Liver (tissue), 9 donors: Measurements from ENCODE around the gene BMPER. TPM values are rescaled to one million over a fixed set of nuclear protein-coding genes. Genes with fewer than 3 reads are reported as not detected.

ENCODE experiments used
- DNase-seq: peaks from one replicate; pipeline ENCODE4 v3.0.0-alpha.2; 2017; ENCODE audit warnings: low spot score
- H3K27ac ChIP-seq, 2 donors: one replicate each; pipeline ENCODE4 v1.7.0; 2013; ENCODE audit warnings: inconsistent platforms in 2 of 2, low read length in 2 of 2, control low read depth in 1 of 2, low read depth in 1 of 2, mild to moderate bottlenecking in 1 of 2
- H3K27me3 ChIP-seq, 4 donors: one replicate each; pipeline versions ENCODE4 v1.6.1 to v1.7.0; 2013; ENCODE audit warnings: low read length in 3 of 4, inconsistent platforms in 1 of 4, mild to moderate bottlenecking in 1 of 4, moderate library complexity in 1 of 4; ENCODE audit not compliant: control insufficient read depth in 4 of 4, insufficient read depth in 4 of 4
- H3K36me3 ChIP-seq, 4 donors: one replicate each; pipeline versions ENCODE4 v1.6.1 to v1.7.0; 2013; ENCODE audit warnings: low read length in 3 of 4, mild to moderate bottlenecking in 3 of 4, low read depth in 1 of 4, moderate library complexity in 1 of 4; ENCODE audit not compliant: control insufficient read depth in 4 of 4, insufficient read depth in 3 of 4
- H3K4me1 ChIP-seq, 4 donors: one replicate each; pipeline versions ENCODE4 v1.6.1 to v1.7.0; 2013; ENCODE audit warnings: low read length in 3 of 4, mild to moderate bottlenecking in 3 of 4, moderate library complexity in 1 of 4; ENCODE audit not compliant: control insufficient read depth in 4 of 4, insufficient read depth in 4 of 4
- H3K4me3 ChIP-seq, 3 donors: one replicate each; pipeline versions ENCODE4 v1.6.1 to v1.7.0; 2013; ENCODE audit warnings: low read length in 3 of 3, control low read depth in 1 of 3, low read depth in 1 of 3, mild to moderate bottlenecking in 1 of 3
- H3K9ac ChIP-seq, 2 donors: one replicate each; pipeline ENCODE4 v1.7.0; 2013; ENCODE audit warnings: low read length in 2 of 2, mild to moderate bottlenecking in 2 of 2, moderate library complexity in 2 of 2, control low read depth in 1 of 2, low read depth in 1 of 2
- H3K9me3 ChIP-seq, 4 donors: one replicate each; pipeline versions ENCODE4 v1.6.1 to v1.7.0; 2013; ENCODE audit warnings: low read length in 3 of 4; ENCODE audit not compliant: control insufficient read depth in 4 of 4
- ATF3 ChIP-seq: IDR thresholded peaks from 2 replicates; pipeline ENCODE4 v1.6.1; 2016; ENCODE audit warnings: antibody characterized with exemption
- CTCF ChIP-seq: fragments of 150-350 bp; IDR thresholded peaks from 2 replicates; pipeline ENCODE4 v1.5.1; 2017; ENCODE audit warnings: improper control_type of control experiment, low read depth, low read length; ENCODE audit not compliant: missing input control
- EGR1 ChIP-seq, 2 donors: IDR thresholded peaks; 2 replicates each; pipeline ENCODE4 v1.6.1; 2016 to 2018; ENCODE audit warnings: antibody characterized with exemption in 2 of 2, low read depth in 2 of 2
- FOXA1 ChIP-seq: IDR thresholded peaks from 2 replicates; pipeline ENCODE4 v1.6.1; 2016; ENCODE audit warnings: antibody characterized with exemption
- FOXA2 ChIP-seq: IDR thresholded peaks from 2 replicates; pipeline ENCODE4 v1.6.1; 2016; ENCODE audit warnings: antibody characterized with exemption
- GABPA ChIP-seq, 2 donors: IDR thresholded peaks in 1 of 2; conservative IDR thresholded peaks in 1 of 2; 2 replicates each; pipeline ENCODE4 v1.6.1; 2016; ENCODE audit warnings: antibody characterized with exemption in 2 of 2, mild to moderate bottlenecking in 1 of 2, moderate library complexity in 1 of 2
- HNF4A ChIP-seq, 2 donors: conservative IDR thresholded peaks; 2 replicates each; pipeline ENCODE4 v1.6.1; 2016; ENCODE audit warnings: antibody characterized with exemption in 2 of 2, mild to moderate bottlenecking in 2 of 2
- HNF4G ChIP-seq: IDR thresholded peaks from 2 replicates; pipeline ENCODE4 v1.6.1; 2016; ENCODE audit warnings: antibody characterized with exemption
- JUND ChIP-seq, 2 donors: IDR thresholded peaks; 2 replicates each; pipeline ENCODE4 v1.6.1; 2016; ENCODE audit warnings: antibody characterized with exemption in 2 of 2
- MAX ChIP-seq: IDR thresholded peaks from 2 replicates; pipeline ENCODE4 v1.6.1; 2016; ENCODE audit warnings: antibody characterized with exemption
- NR2F2 ChIP-seq: IDR thresholded peaks from 2 replicates; pipeline ENCODE4 v1.6.1; 2016; ENCODE audit warnings: antibody characterized with exemption
- RAD21 ChIP-seq, 2 donors: IDR thresholded peaks; 2 replicates each; pipeline ENCODE4 v1.6.1; 2016; ENCODE audit warnings: antibody characterized with exemption in 2 of 2, mild to moderate bottlenecking in 2 of 2
- REST ChIP-seq: IDR thresholded peaks from 2 replicates; pipeline ENCODE4 v1.6.1; 2016; ENCODE audit warnings: antibody characterized with exemption, mild to moderate bottlenecking
- RXRA ChIP-seq, 2 donors: IDR thresholded peaks; 2 replicates each; pipeline ENCODE4 v1.6.1; 2017 to 2018; ENCODE audit warnings: antibody characterized with exemption in 2 of 2, mild to moderate bottlenecking in 1 of 2
- SP1 ChIP-seq: IDR thresholded peaks from 2 replicates; pipeline ENCODE4 v1.6.1; 2018; ENCODE audit warnings: antibody characterized with exemption, mild to moderate bottlenecking
- TAF1 ChIP-seq: conservative IDR thresholded peaks from 2 replicates; pipeline ENCODE4 v1.6.1; 2016; ENCODE audit warnings: antibody characterized with exemption, mild to moderate bottlenecking
- YY1 ChIP-seq: IDR thresholded peaks from 2 replicates; pipeline ENCODE4 v1.6.1; 2016; ENCODE audit warnings: antibody characterized with exemption, mild to moderate bottlenecking
- ZBTB33 ChIP-seq: IDR thresholded peaks from 2 replicates; pipeline ENCODE4 v1.6.1; 2016; ENCODE audit warnings: antibody characterized with exemption
- WGBS: extraction: QIAGEN DNeasy Blood & Tissue Kit; methylation state at CpG from one replicate; pipeline ENCODE4 v1.1.7; 2013; 5-methylcytosine and 5-hydroxymethylcytosine counted together
- polyA plus RNA-seq, 2 donors: library from polyadenylated mRNA; stranded (reverse) in 1 of 2; unstranded in 1 of 2; fragments of 200-250 nt in 1 of 2; fragments of >200 nt in 1 of 2; fragmentation: Nextera tagmentation in 1 of 2; extraction: Ambion mirVana in 1 of 2; gene quantifications; one replicate each; pipeline versions ENCODE4 v1.2.1 to v1.2.3, GENCODE V29; 2013 to 2015
- total RNA-seq, 2 donors: library from RNA; depleted of rRNA; stranded (reverse); fragments of >200 nt; gene quantifications; one replicate each; pipeline ENCODE4 v1.2.3, GENCODE V29; 2014
- donor health status: healthy.
- donor health status: healthy.
- donor health status: healthy.
- donor health status: healthy.
- donor health status: healthy.

BMPER gene
- total and polyA plus RNA-seq, 4 donors: 4.0 to 8.5 (median 6.2) TPM

- no peaks in the 10 kb centered on the region for H3K36me3 ChIP-seq
- H3K27me3 ChIP-seq: no peaks in the 10 kb centered on the region
- no peak for DNase-seq
- no peak overlapping the region for H3K9ac ChIP-seq
- TF ChIP-seq YY1: no peak
- no peak for TF ChIP-seq RAD21 (IDR thresholded peaks at IDR 0.05)
- no peak for TF ChIP-seq REST
- no peak for TF ChIP-seq TAF1
- no peak for TF ChIP-seq FOXA1
- TF ChIP-seq SP1: no peak
- H3K9me3 ChIP-seq: no peaks in the 10 kb centered on the region
- 85% methylated on average over 5 of the region's 5 CpGs for whole genome bisulfite sequencing
- no peak overlapping the region for H3K27ac ChIP-seq
- H3K4me1 ChIP-seq: peaks cover 0 to 4% (median under 1%) of the 10 kb centered on the region in 4 donors
- no peak overlapping the region for H3K4me3 ChIP-seq
These were observed 248.4 kb downstream of the BMPER start for GRCh38 chr7:34153656-34154270.

- TF ChIP-seq YY1 (no peak), HNF4G (no peak), ZBTB33 (no peak), HNF4A (conservative IDR thresholded peaks at IDR 0.05) (no peak), FOXA2 (no peak), EGR1 (IDR thresholded peaks at IDR 0.05; ENCODE audit: low read depth in 2 of 2) (no peak), FOXA1 (no peak), CTCF (no peak), RXRA (IDR thresholded peaks at IDR 0.05) (no peak), MAX (no peak), RAD21 (IDR thresholded peaks at IDR 0.05) (no peak), TAF1 (no peak), JUND (IDR thresholded peaks at IDR 0.05) (no peak), NR2F2 (no peak), REST (no peak), SP1 (no peak), ATF3 (no peak), GABPA (IDR thresholded peaks at IDR 0.05 in 1 of 2, conservative IDR thresholded peaks at IDR 0.05 in 1 of 2) (no peak)
- Histone ChIP-seq H3K27ac (no peak overlapping the region), H3K9me3 (no peaks in the 10 kb centered on the region), H3K4me1 (peaks cover 0 to 6% (median 1%) of the 10 kb centered on the region in 4 donors), H3K4me3 (no peak overlapping the region), H3K36me3 (no peaks in the 10 kb centered on the region), H3K9ac (no peak overlapping the region), H3K27me3 (no peaks in the 10 kb centered on the region)
- 81% methylated on average over 3 of the region's 3 CpGs for WGBS
- DNase-seq: no peak
These were observed 250.0 kb downstream of the BMPER start for GRCh38 chr7:34155220-34155908.
